Ovary (tissue), 9 donors: ENCODE measurements around the gene SKAP2. TPM values are rescaled to one million over a fixed set of nuclear protein-coding genes. Genes with fewer than 3 reads are reported as not detected.

Source experiments
- DNase-seq, 5 donors: peaks; one replicate each; pipeline ENCODE4 v3.0.0-alpha.2; 2019 to 2020
- H3K27ac ChIP-seq, 2 donors: fragments of 200-600 bp; one replicate each; pipeline versions ENCODE4 v1.5.1 to v1.8.0; 2019 to 2022
- H3K27me3 ChIP-seq: fragments of 200-600 bp; one replicate; pipeline ENCODE4 v1.8.0; 2022
- H3K36me3 ChIP-seq: fragments of 200-600 bp; sonication (generic); one replicate; pipeline ENCODE4 v1.5.1; 2019
- H3K4me1 ChIP-seq: one replicate; pipeline ENCODE4 v1.8.1; 2013; ENCODE audit warnings: mild to moderate bottlenecking, moderate library complexity; ENCODE audit not compliant: insufficient read depth
- H3K4me3 ChIP-seq: fragments of 200-600 bp; sonication (generic); one replicate; pipeline ENCODE4 v1.5.1; 2017
- H3K9me3 ChIP-seq, 2 donors: fragments of 200-600 bp in 1 of 2; sonication (generic) in 1 of 2; one replicate each; pipeline versions ENCODE4 v1.5.1 to v1.8.1; 2013 to 2019; ENCODE audit warnings: mild to moderate bottlenecking in 1 of 2, moderate library complexity in 1 of 2
- CTCF ChIP-seq, 3 donors: fragments of 450-650 bp in 2 of 3; fragments of 200-600 bp in 1 of 3; IDR thresholded peaks; one replicate each; pipeline versions ENCODE4 v1.5.1 to v1.8.0; 2016 to 2022; ENCODE audit warnings: antibody characterized with exemption in 3 of 3, mild to moderate bottlenecking in 1 of 3
- EP300 ChIP-seq: sonication (generic); formaldehyde crosslinking; IDR thresholded peaks from one replicate; pipeline ENCODE4 v1.6.1; 2017; ENCODE audit warnings: antibody characterized with exemption
- POLR2A ChIP-seq: fragments of 450-650 bp; IDR thresholded peaks from one replicate; pipeline ENCODE4 v1.6.1; 2017; ENCODE audit warnings: antibody characterized with exemption, mild to moderate bottlenecking, moderate library complexity
- WGBS, 3 donors: extraction: QIAGEN DNeasy Blood & Tissue Kit in 1 of 3; methylation state at CpG; one replicate each; pipeline versions ENCODE4 v1.1.5 to v1.1.7; 2013 to 2017; 5-methylcytosine and 5-hydroxymethylcytosine counted together
- intact Hi-C, 4 donors: fragments of 100-400 bp; cut with DNase I; formaldehyde crosslinking; loops; one replicate each; pipeline versions ENCODE4 v1.11.0 to v1.15.1; 2022 to 2023
- polyA plus RNA-seq, 2 donors: library from polyadenylated mRNA; stranded (reverse); fragments of 200-250 nt in 1 of 2; fragments of 350-450 nt in 1 of 2; fragmentation: Illumina TruSeq in 1 of 2; extraction: RNeasy Lipid Tissue Mini Kit (QIAGEN cat#74804) in 1 of 2; gene quantifications; one replicate each; pipeline ENCODE4 v1.2.3, GENCODE V29; 2013 to 2014
- total RNA-seq, 7 donors: library from RNA; depleted of rRNA in 2 of 7; stranded (reverse); fragments of >200 nt in 2 of 7; fragmentation: NEBNext Ultra II Directional in 3 of 7; extraction: Animal tissue kit (Norgen Biotek cat#: 25700) in 3 of 7; gene quantifications; one replicate each; pipeline versions ENCODE4 v1.1.0 to v1.2.4, GENCODE V29; 2016 to 2023
- donor health status: DM: no; HTN: no; CAD: no; lungs with moderate emphysema.
- donor health status: DM: no; HTN: no; CAD: no.
- donor health status: Bipolar disorder and iron deficiency.
- donor health status: DM: yes; HTN: yes; CAD: no.
- donor health status: DM: no; HTN: no; CAD: no.
- donor health status: DM: yes; HTN: yes; CAD: no.

SKAP2 gene
- total and polyA plus RNA-seq, 9 donors, result 8.6 to 40.8 (median 20.0) TPM

- Histone ChIP-seq H3K9me3 (no peaks in the 10 kb centered on the region), H3K4me3 (no peak overlapping the region), H3K4me1 (no peaks in the 10 kb centered on the region), H3K27ac (no peak overlapping the region), H3K36me3 (no peaks in the 10 kb centered on the region), H3K27me3 (no peaks in the 10 kb centered on the region)
- intact Hi-C loops, result no loop called here
- 14 to 50% (median 23%) methylated on average over 4 of the region's 4 CpGs for WGBS, 3 donors
- DNase-seq, result no peak
- TF ChIP-seq POLR2A (no peak), CTCF (IDR thresholded peaks at IDR 0.05) (no peak), EP300 (no peak)
Observed at GRCh38 chr7:26685606-26686005, 178.8 kb downstream of the SKAP2 start.

- WGBS, 3 donors, result 75 to 82% (median 81%) methylated on average over 3 of the region's 3 CpGs
- Histone ChIP-seq H3K4me3 (no peak overlapping the region), H3K36me3 (no peaks in the 10 kb centered on the region), H3K27ac (no peak overlapping the region), H3K9me3 (no peaks in the 10 kb centered on the region), H3K4me1 (no peaks in the 10 kb centered on the region), H3K27me3 (no peaks in the 10 kb centered on the region)
- DNase-seq, result no peak
- intact Hi-C loops, result no loop called here
- TF ChIP-seq CTCF (IDR thresholded peaks at IDR 0.05) (no peak), EP300 (no peak), POLR2A (no peak)
Observed at GRCh38 chr7:26684447-26684846, 179.9 kb downstream of the SKAP2 start.

GRCh38 chr7:26683277-26683676 is 181.1 kb downstream of the SKAP2 start:
- DNase-seq, result no peak
- no peak for TF ChIP-seq CTCF (IDR thresholded peaks at IDR 0.05)

GRCh38 chr7:26681819-26682418 is 182.5 kb downstream of the SKAP2 start:
- Histone ChIP-seq H3K4me1 (no peaks in the 10 kb centered on the region), H3K27ac (no peak overlapping the region), H3K9me3 (no peaks in the 10 kb centered on the region), H3K4me3 (no peak overlapping the region), H3K36me3 (no peaks in the 10 kb centered on the region), H3K27me3 (no peaks in the 10 kb centered on the region)
- WGBS, 3 donors, result 54 to 57% (median 55%) methylated on average over 3 of the region's 3 CpGs
- TF ChIP-seq POLR2A, result no peak
- TF ChIP-seq CTCF (IDR thresholded peaks at IDR 0.05), result peak in 2 of 3 donors; percentile 13 to 21
- no peak for TF ChIP-seq EP300
- intact Hi-C loops, result no loop called here
- DNase-seq, result no peak

More at GRCh38 chr7:26683277-26683676, 181.1 kb downstream of the SKAP2 start:
- Histone ChIP-seq H3K27me3 (no peaks in the 10 kb centered on the region), H3K4me3 (no peak overlapping the region), H3K9me3 (no peaks in the 10 kb centered on the region), H3K36me3 (no peaks in the 10 kb centered on the region), H3K4me1 (no peaks in the 10 kb centered on the region), H3K27ac (no peak overlapping the region)
- 78 to 84% (median 81%) methylated on average over 1 of the region's 1 CpG for WGBS, 3 donors
- intact Hi-C loops, result no loop called here
